HG03066 (cell line): ENCODE measurements around the gene VSTM2B.

Source experiments
- ATAC-seq: cut with Tn5 transposase; IDR thresholded peaks from one replicate; pipeline ENCODE4 v1.9.1; 2021; ENCODE audit warnings: low read depth; ENCODE audit not compliant: unreplicated experiment

The VSTM2B gene

DNA sequence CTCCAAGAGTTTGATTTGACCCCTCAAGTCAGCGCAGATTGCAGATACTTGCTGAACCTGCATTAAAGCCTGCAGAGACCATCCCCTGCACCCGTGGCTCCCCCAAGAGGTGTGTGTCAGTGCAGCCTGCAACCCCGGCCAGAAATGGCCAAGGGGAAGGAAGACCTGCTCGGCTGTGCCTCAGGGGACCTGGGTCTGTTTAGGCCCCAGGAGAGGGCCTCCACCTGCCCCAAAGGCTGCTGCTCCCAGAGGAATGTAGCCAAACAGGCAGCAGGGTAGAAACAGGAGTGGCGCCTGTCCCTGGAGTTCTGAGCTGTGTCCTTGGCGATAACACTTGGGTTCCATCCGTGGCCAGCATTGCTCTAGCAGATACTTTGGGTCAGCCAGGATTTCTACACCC, 88.3 kb downstream of the VSTM2B start:
- no peak for ATAC-seq
